Germinal center (tissue), 1 donor: ENCODE measurements around the gene RHO.
A peak's percentile ranks its signal among the peaks of the same experiment; 100 is the strongest.

Experiments used
- DNase-seq: peaks from one replicate; pipeline ENCODE4 v3.0.0; 2012; ENCODE audit warnings: mixed read lengths, low spot score

The RHO gene

GRCh38 chr3:129519896-129520715, 8.3 kb upstream of the RHO start:
- DNase-seq = no peak

DNA sequence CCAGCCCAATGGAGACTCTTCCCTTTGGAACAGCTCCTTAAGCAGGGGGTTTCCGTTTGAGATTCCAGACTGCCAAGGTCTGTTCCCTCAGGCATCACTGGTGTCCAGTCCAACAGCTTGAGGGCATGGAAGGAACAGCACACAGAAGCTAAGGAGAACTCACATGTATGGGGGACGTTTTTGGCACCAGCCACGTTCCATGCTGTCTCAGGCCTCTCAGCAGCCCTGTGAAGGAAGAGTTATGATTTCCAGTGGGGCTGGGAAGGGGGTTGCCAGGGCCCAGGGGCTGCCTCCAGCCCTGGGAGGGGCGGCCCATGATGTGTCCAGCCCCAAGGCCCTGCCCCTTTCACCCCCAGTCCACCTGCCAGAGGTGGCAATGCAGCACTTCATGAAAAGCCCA, 7.5 kb upstream of the RHO start:
- DNase-seq = no peak

- DNase-seq = no peak
Measured at GRCh38 chr3:129521611-129522010, 6.8 kb upstream of the RHO start.

DNA sequence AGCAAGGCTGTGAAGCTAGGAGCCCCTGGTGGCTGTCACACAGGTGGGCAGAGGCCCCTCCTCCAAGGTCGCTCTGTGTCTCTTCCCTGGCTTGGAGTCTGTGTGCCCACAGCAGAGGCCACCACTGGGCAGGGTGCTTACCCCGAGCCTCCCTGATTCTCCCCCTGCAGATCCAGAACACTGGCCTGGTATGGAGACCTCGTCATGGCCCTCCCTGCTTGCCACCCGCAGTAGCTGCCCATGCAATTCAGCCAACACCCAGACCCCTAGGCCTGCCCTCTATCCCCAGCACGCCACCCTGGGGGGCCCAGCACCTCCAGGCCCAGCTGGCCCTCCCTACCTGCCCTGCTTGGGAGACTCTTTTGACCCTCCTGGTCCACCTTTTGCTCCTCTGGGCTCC, 5.5 kb upstream of the RHO start:
- DNase-seq = no peak

GRCh38 chr3:129524081-129524480, 4.4 kb upstream of the RHO start:
- DNase-seq = no peak

- DNase-seq = no peak
Measured at GRCh38 chr3:129525341-129525968, 3.0 kb upstream of the RHO start.

GRCh38 chr3:129526121-129526900, 2.1 kb upstream of the RHO start:
- peak; percentile 83 for DNase-seq

- no peak for DNase-seq
Measured at GRCh38 chr3:129527262-129527661, 1.2 kb upstream of the RHO start.

DNA sequence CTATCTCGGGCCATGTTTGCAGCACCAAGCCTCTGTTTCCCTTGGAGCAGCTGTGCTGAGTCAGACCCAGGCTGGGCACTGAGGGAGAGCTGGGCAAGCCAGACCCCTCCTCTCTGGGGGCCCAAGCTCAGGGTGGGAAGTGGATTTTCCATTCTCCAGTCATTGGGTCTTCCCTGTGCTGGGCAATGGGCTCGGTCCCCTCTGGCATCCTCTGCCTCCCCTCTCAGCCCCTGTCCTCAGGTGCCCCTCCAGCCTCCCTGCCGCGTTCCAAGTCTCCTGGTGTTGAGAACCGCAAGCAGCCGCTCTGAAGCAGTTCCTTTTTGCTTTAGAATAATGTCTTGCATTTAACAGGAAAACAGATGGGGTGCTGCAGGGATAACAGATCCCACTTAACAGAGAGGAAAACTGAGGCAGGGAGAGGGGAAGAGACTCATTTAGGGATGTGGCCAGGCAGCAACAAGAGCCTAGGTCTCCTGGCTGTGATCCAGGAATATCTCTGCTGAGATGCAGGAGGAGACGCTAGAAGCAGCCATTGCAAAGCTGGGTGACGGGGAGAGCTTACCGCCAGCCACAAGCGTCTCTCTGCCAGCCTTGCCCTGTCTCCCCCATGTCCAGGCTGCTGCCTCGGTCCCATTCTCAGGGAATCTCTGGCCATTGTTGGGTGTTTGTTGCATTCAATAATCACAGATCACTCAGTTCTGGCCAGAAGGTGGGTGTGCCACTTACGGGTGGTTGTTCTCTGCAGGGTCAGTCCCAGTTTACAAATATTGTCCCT, 1.2 kb downstream of the RHO start:
- DNase-seq = no peak

GRCh38 chr3:129530251-129530791, 1.9 kb downstream of the RHO start:
- no peak for DNase-seq

DNA sequence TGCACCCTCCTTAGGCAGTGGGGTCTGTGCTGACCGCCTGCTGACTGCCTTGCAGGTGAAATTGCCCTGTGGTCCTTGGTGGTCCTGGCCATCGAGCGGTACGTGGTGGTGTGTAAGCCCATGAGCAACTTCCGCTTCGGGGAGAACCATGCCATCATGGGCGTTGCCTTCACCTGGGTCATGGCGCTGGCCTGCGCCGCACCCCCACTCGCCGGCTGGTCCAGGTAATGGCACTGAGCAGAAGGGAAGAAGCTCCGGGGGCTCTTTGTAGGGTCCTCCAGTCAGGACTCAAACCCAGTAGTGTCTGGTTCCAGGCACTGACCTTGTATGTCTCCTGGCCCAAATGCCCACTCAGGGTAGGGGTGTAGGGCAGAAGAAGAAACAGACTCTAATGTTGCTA, 2.4 kb downstream of the RHO start:
- DNase-seq = no peak

DNA sequence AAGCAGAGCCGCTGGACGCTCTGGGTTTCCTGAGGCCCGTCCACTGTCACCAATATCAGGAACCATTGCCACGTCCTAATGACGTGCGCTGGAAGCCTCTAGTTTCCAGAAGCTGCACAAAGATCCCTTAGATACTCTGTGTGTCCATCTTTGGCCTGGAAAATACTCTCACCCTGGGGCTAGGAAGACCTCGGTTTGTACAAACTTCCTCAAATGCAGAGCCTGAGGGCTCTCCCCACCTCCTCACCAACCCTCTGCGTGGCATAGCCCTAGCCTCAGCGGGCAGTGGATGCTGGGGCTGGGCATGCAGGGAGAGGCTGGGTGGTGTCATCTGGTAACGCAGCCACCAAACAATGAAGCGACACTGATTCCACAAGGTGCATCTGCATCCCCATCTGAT, 3.3 kb downstream of the RHO start:
- no peak for DNase-seq

GRCh38 chr3:129532261-129532660, 3.8 kb downstream of the RHO start:
- DNase-seq = no peak

- no peak for DNase-seq
Measured at GRCh38 chr3:129533406-129533805, 5.0 kb downstream of the RHO start.

- no peak for DNase-seq
Measured at GRCh38 chr3:129534428-129535027, 6.1 kb downstream of the RHO start.

GRCh38 chr3:129535075-129535474, 6.6 kb downstream of the RHO start:
- DNase-seq = no peak

GRCh38 chr3:129536374-129536667, 7.9 kb downstream of the RHO start:
- no peak for DNase-seq

GRCh38 chr3:129536804-129537203, 8.4 kb downstream of the RHO start:
- no peak for DNase-seq

DNA sequence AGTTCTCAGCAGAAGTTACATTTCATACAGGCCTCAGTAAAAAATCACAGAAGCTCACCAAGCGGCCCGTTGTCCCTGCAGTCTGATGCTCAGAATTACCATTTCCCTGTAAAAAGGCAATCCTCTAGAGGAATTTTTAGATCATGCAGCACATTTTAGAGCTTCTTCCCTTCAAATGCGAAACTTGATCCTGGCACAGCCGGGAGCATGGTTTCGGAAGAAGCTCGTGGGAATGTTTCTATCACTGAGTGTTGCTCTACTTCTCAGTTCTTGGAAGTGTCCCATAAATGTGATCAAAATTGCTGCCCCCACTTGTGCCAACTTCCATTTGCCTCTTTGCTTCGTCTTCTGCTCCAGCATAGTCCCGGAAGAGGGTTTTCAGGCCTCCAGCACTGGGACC, 10.8 kb downstream of the RHO start:
- no peak for DNase-seq

- no peak for DNase-seq
Measured at GRCh38 chr3:129540776-129541516, 12.5 kb downstream of the RHO start.

GRCh38 chr3:129542747-129543146, 14.3 kb downstream of the RHO start:
- no peak for DNase-seq
